Loucy (cell line): ENCODE data around the gene WBP2.

ENCODE experiments used
- EZH2phosphoT487 ChIP-seq: fragments of 200-600 bp; IDR thresholded peaks from 2 replicates; pipeline ENCODE4 v1.6.1; 2018; ENCODE audit warnings: antibody characterized with exemption, mild to moderate bottlenecking, moderate library complexity, borderline replicate concordance
- TF ChIP-seq, protein P1 (sequence below): fragments of 200-600 bp; sonication (generic); conservative IDR thresholded peaks from 2 replicates; pipeline ENCODE4 v1.5.1; 2014; ENCODE audit warnings: mild to moderate bottlenecking, antibody characterized with exemption, low read length

DNA sequence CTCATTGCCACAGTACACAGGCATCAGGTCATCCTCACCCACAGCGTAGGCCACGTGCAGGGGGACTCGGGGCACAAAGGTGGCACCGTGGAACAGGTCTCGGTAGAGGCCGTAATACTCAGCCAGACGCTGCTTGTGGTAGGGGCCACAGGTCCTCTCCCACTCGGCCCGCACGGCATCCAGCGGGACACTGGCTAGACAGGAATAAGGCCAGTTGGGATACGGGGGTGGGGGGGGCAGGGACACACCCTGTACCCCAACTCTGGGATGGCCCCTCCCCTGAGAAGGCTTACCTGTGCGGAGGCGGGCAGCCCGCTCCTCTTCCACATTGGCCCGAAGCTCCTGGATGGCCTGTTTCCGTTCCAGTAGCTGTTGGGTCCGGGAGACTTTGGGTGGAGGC is 46.6 kb upstream of the WBP2 start:
- TF ChIP-seq, protein P1, sequence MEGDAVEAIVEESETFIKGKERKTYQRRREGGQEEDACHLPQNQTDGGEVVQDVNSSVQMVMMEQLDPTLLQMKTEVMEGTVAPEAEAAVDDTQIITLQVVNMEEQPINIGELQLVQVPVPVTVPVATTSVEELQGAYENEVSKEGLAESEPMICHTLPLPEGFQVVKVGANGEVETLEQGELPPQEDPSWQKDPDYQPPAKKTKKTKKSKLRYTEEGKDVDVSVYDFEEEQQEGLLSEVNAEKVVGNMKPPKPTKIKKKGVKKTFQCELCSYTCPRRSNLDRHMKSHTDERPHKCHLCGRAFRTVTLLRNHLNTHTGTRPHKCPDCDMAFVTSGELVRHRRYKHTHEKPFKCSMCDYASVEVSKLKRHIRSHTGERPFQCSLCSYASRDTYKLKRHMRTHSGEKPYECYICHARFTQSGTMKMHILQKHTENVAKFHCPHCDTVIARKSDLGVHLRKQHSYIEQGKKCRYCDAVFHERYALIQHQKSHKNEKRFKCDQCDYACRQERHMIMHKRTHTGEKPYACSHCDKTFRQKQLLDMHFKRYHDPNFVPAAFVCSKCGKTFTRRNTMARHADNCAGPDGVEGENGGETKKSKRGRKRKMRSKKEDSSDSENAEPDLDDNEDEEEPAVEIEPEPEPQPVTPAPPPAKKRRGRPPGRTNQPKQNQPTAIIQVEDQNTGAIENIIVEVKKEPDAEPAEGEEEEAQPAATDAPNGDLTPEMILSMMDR: no peak
- TF ChIP-seq EZH2phosphoT487: no peak
